RWPE2 (cell line): Measurements from ENCODE around the gene CCDC88A.
"Not testable (repeated sequence)": the region's sequence is repeated elsewhere in the genome, so short reads cannot be mapped to it uniquely, and the experiment has no call there.

Experiments used
- ATAC-seq: fragments of 200-7000 bp; cut with Tn5 transposase; 3 replicates; pipeline ENCODE4 v1.9.1; 2021; ENCODE audit warnings: low read depth
- DNase-seq: peaks from one replicate; pipeline ENCODE4 v3.0.0-alpha.2; 2020; ENCODE audit warnings: low spot score
- H3K27ac ChIP-seq: fragments of 450-650 bp; 2 replicates; pipeline ENCODE4 v1.5.1; 2017; ENCODE audit warnings: mild to moderate bottlenecking; ENCODE audit not compliant: poor library complexity, severe bottlenecking
- H3K27me3 ChIP-seq: fragments of 250-450 bp; sonication (Bioruptor Pico); 2 replicates; pipeline ENCODE4 v1.5.1; 2021; ENCODE audit warnings: mild to moderate bottlenecking, moderate library complexity; ENCODE audit not compliant: insufficient read depth, poor library complexity, severe bottlenecking
- H3K36me3 ChIP-seq: fragments of 250-450 bp; sonication (Bioruptor Pico); 2 replicates; pipeline ENCODE4 v1.5.1; 2020; ENCODE audit warnings: low read depth, mild to moderate bottlenecking, moderate library complexity
- H3K4me1 ChIP-seq: fragments of 250-450 bp; sonication (Bioruptor Pico); 2 replicates; pipeline ENCODE4 v1.5.1; 2021; ENCODE audit warnings: mild to moderate bottlenecking, moderate library complexity; ENCODE audit not compliant: insufficient read depth, poor library complexity, severe bottlenecking
- H3K4me3 ChIP-seq: fragments of 250-450 bp; sonication (Bioruptor Pico); 2 replicates; pipeline ENCODE4 v1.5.1; 2021; ENCODE audit warnings: mild to moderate bottlenecking, moderate library complexity; ENCODE audit not compliant: severe bottlenecking
- H3K9me3 ChIP-seq: fragments of 250-450 bp; sonication (Bioruptor Pico); 2 replicates; pipeline ENCODE4 v1.5.1; 2021; ENCODE audit warnings: mild to moderate bottlenecking, moderate library complexity; ENCODE audit not compliant: severe bottlenecking
- TF ChIP-seq, protein P1 (sequence below): fragments of 450-650 bp; IDR thresholded peaks from one replicate; pipeline ENCODE4 v1.5.1; 2017; ENCODE audit warnings: mild to moderate bottlenecking, moderate library complexity; ENCODE audit not compliant: poor library complexity, severe bottlenecking

Gene CCDC88A

GRCh38 chr2:55242617-55243016 lies 177.0 kb downstream of the CCDC88A start:
- H3K4me1 ChIP-seq, result no peaks in the 10 kb centered on the region
- H3K27me3 ChIP-seq, result no peaks in the 10 kb centered on the region
- H3K4me3 ChIP-seq, result no peak overlapping the region
- no peak overlapping the region for H3K27ac ChIP-seq
- DNase-seq, result no peak
- peaks cover 87% of the 10 kb centered on the region for H3K36me3 ChIP-seq
- no peak for ATAC-seq
- no peaks in the 10 kb centered on the region for H3K9me3 ChIP-seq
- TF ChIP-seq, protein P1, sequence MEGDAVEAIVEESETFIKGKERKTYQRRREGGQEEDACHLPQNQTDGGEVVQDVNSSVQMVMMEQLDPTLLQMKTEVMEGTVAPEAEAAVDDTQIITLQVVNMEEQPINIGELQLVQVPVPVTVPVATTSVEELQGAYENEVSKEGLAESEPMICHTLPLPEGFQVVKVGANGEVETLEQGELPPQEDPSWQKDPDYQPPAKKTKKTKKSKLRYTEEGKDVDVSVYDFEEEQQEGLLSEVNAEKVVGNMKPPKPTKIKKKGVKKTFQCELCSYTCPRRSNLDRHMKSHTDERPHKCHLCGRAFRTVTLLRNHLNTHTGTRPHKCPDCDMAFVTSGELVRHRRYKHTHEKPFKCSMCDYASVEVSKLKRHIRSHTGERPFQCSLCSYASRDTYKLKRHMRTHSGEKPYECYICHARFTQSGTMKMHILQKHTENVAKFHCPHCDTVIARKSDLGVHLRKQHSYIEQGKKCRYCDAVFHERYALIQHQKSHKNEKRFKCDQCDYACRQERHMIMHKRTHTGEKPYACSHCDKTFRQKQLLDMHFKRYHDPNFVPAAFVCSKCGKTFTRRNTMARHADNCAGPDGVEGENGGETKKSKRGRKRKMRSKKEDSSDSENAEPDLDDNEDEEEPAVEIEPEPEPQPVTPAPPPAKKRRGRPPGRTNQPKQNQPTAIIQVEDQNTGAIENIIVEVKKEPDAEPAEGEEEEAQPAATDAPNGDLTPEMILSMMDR, result no peak

- not testable (repeated sequence) for H3K4me1 ChIP-seq, H3K27me3 ChIP-seq, H3K9me3 ChIP-seq, H3K27ac ChIP-seq, H3K4me3 ChIP-seq, DNase-seq, ATAC-seq
- H3K36me3 ChIP-seq, result peaks cover 84% of the 10 kb centered on the region
Observed at GRCh38 chr2:55241582-55241981, 178.1 kb downstream of the CCDC88A start.

DNA sequence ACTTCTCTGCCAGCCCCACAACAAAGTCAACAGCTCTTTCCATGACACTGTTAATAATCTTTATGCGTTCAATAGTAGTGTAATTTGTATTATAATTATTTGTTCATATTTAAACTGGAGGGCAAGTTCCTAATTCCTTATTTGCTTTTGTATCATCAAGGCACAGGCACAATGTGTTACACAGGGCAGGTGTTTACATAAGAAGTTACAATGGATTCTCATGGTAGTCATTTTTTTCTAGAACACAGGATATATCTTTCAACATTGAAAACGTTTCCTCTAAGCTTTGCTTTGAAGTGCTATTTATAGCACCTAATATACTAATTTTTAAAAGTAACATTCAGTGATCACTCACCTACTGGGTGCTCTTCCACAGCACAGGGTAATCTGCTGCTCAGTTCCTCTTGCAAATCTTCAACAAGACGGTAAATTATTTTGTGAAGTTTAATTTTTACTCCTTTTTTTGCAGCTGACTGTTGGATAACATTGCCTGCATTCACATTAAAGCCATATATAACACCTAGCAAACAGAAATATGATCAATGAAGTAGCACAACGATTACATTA lies 179.9 kb downstream of the CCDC88A start:
- ATAC-seq (no peak), DNase-seq (no peak)

More for the DNA sequence above, 179.9 kb downstream of the CCDC88A start:
- H3K9me3 ChIP-seq, result no peaks in the 10 kb centered on the region
- peaks cover 84% of the 10 kb centered on the region for H3K36me3 ChIP-seq
- H3K27ac ChIP-seq, result no peak overlapping the region
- H3K4me1 ChIP-seq, result no peaks in the 10 kb centered on the region
- H3K4me3 ChIP-seq, result no peak overlapping the region
- TF ChIP-seq, protein P1, result no peak
- no peaks in the 10 kb centered on the region for H3K27me3 ChIP-seq
